ENCODE measurements around the gene TMEM218.
"Not testable (repeated sequence)": the region's sequence is repeated elsewhere in the genome, so short reads cannot be mapped to it uniquely, and the experiment has no call there.

TMEM218 gene

DNA sequence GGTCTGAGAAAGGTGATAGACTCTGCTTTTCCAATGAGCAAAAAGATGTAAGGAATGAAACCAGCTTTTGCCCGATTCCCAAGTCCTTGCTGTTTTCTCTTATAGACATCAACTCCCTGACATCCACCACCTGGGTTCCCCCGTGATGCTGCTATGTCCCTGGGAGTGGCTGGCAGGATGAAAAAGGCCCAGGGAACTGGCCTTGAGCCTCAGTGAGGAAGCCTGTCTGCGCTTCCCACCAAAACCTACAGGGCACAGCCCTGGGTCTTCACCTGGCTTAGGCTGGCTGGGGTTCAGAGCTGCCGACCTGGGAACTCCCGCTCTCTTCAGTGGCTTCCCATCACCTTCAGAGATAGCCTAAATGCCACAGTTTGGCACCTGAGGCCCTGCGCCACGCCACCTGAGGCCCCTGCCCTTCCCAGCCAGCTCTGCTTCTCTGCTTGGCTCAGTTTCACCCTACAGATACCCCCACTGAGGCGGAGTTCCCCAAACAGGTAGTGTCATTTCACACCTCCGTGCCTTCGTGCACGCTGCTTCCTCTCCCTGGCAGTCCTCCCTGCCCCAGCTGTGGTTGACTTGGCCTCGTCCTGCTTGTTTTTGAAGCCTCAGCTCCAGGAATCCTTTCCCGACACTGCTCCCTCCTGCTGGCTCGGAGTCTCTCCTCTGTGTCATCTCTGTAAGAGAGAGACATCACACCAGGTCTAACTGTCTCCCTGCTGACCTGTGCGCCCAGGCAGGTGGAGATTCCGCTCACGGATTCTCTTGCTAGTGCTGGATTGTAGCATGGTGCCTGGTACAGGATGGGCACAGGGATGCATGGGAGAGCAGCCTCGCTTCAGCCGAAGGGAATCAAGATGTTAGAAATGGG is 37.6 kb downstream of the TMEM218 start:
- DNase-seq = no peak

DNA sequence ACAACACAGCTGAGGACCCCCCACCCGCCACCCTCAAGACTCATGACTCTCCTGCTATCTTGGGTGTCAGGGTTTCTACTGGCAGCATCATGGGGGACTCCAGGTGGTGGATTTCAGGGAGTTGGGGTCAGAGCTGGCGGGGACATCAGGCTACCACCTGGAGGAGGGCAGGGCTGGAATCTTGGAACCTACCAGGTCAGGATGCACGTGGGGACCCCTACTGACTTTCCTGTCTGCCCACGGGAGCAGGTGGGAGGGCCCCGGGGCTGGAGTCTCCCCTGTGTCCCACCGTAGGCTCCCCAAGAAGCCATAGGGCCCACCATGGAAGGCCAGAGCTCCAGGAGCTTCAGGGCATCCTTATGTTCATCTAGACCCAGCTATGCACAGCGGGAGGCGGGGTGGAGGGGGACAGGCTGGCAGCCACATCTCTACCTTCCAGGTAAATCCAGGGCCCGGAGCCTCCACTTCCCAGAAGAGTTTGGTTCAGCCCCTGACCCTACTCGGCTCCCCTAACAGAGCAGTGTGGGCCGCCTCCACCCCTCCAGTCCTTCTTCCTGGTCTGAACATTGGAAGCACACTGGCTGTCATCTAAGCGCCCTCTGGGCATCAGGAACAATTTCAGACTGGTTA is 38.4 kb downstream of the TMEM218 start:
- no peak for DNase-seq

DNA sequence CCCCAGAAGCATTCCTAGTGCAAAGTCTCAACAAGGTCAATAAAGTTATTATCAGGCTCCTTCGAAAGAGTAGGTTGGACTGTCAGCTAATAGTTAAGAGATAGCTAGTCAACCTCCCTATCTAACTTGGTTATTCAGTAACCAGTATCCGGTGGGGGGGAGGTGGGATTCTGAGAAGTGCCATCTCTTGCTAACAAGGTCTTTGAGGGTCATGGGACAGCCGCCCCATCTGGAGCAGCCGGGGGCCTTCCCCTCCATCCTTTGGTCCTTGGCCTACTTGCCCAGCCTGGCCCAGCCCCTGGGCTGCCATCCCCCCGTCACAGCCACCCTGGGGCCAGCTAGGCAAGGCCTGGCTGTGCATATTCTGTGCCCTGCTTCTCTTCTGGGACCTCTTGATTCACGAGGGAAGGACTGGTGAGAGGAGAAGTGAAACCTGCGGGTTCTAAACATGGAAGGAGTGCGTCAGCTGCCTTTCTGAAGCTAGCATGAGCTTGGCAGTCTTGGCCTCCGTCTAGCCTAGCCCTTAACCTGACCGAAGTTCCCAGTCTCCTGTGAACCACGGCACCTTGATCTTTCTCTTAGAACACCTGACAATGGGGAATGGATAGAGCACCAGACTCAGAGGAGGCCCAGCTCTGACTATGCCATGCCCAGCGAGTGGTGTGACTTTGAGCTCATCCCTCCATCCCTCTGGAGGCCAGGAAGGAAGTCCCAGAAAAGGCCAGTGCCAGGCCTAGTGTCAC is 39.0 kb downstream of the TMEM218 start:
- DNase-seq = no peak

DNA sequence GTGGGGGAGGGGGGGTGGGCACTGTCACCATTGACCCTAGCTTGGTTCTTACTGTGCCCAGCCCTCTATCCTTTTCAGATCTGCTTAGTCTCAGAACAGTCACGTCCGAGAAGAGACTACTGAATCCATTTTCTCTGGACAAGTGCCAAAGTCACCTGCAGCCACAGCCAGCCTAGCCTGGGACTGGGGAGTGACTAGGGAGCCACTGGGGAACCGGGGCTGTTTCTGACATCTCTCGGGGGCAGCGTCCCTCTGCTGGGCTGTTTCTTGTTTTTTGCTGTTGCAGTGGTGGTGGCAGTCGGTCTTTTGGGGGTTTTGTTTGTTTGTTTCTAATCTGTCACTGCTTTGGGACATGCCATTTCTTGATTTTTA is 39.6 kb downstream of the TMEM218 start:
- DNase-seq = no peak

DNA sequence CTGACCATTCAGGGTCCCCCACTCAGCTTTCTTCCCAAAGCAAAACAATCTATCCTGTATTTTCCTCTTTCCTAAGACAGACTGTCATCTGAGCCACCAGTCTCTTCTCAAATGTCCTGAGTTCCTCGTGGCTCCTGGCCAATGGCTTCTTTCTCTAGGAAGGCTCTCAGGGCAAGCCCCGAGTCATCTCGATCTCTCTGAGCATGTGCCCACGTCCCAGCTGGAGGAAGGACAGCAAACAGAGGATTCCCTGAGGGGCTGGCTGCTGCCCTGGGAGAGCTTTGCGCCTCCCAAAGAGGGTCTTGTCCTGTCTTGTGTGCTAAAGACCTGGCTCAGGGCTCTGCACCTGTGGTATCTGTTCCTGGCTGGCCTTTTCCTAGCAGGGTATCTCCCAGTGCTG is 40.0 kb downstream of the TMEM218 start:
- no peak for DNase-seq

DNA sequence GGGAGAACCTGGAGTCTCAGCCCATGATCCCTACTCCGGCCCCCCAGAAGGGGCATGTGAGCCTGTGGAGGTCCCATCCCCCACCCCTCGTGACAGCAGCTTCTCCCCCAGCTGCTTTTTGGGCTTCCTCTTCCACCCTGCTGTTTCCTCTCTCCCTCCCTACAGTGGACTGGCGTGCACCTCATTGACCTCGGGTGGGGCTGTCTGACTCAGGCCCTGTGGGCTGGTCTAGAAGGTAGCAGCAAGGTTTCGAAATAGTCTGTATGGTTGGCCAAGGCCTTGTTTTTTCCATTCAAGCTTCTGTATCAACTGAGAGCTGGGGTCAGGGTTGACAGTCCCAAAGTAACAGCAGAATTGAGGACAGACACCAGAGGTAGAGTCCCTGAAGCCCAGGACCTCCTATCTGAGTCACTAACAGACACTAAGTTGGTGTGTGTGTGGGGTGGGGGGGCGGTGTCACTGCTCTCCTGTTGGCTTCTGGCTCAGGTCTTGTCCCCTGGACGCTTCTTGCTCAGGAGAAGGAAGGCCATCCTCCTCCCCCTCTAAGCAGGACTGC is 40.6 kb downstream of the TMEM218 start:
- no peak for DNase-seq

DNA sequence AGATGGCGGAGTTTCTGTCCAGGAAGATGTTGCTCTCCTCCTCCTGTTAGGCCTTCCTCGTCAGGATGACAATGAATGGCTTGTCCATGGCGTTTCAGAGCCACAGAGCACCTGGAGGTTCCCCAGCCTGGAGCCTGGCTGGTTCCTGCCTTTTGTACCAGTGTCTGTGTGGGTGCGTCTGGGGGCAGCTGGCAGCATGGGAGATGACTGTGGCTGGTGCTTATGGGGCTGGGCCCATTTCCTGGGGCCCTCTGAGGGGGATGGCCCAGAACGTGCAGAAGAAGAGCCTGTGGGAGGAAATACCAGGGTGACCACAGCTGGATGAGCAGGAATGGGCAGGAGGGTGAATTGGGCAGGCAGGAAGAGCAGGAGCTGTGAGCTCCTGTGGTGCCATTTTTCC is 41.6 kb downstream of the TMEM218 start:
- DNase-seq = no peak

DNA sequence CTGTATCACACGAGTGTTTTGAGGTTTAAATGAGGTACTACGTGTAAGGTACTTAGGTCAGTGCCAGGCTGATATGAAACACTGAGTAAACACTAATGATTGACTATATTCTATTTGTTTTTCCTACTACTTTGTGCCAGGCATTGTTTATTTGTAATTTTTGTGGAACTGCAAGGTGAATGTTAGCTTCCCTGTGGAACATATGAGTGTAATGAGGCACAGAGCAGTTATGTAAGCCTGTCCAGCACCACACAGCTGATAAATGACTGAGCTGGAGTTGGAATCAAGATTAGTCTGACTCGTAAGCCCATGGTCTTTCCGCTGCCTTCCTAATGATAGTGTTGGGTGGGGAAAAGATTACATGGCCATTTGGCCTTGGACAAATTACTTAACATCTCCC is 42.4 kb downstream of the TMEM218 start:
- no peak for DNase-seq

DNA sequence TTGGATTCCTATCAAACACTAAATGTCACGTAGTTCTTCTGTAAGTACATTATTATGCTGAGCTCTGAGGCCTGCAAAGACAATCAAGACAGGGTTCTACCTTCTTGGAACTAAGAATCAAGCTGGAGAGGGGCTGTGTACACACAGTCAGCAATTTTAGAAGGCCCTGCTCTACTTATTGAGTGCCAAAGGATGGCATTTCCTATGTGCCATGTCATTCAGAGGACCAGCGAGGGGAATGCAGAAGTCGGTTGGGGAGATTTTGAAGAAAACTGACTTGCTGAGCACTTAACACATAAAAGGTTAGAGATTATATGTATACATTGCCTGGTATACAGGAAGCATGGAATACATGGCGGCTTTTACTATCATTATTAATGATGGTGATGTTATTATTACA is 43.1 kb downstream of the TMEM218 start:
- no peak for DNase-seq

DNA sequence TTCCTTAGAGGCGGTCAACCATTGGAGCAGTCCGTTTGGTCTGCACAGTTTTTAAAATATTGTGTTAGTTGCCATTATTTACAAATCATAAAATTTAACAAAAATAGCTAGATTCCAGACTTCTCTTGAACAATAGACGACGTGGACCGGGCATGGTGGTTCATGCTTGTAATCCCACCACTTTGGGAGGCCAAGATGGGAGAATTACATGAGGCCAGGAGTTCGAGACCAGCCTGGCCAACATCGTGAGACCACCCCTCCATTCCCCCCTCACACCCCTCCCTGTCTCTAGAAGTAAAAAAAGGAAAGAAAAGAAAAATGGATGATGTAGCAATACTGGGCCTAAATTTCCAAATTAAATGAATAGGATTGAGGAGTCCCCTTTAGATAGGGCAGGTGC is 47.4 kb downstream of the TMEM218 start:
- DNase-seq = no peak

DNA sequence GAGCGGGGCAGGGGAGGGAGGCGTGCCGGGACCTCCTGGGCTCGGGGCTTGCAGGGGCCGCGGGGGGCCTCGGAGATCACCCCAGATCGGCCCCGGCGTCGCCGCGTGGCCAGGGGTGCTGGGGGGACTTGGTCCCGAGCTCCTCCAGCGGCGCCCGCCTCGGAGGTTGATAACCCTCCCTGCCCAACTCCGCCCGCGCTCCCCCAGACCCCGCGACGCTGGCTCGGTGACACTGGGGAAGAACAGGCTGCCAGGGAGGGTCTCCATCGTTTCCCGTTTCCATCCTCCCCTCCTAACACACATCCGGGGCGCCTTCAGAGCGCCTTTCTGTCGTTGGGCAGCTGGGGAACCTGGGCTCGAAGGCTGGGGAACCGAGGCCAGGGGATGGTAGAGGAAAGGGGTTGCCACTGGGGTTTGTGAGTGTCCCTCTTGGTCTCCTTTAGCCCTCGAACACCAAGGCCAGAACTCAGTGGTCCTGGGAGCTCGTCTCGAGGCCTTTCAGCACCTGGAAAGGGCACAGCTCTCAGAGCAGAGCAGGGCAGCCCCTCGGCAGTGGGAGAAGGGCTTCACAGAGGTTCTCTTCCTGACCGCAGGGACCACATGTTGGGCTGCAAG is 47.9 kb downstream of the TMEM218 start:
- DNase-seq = no peak

DNA sequence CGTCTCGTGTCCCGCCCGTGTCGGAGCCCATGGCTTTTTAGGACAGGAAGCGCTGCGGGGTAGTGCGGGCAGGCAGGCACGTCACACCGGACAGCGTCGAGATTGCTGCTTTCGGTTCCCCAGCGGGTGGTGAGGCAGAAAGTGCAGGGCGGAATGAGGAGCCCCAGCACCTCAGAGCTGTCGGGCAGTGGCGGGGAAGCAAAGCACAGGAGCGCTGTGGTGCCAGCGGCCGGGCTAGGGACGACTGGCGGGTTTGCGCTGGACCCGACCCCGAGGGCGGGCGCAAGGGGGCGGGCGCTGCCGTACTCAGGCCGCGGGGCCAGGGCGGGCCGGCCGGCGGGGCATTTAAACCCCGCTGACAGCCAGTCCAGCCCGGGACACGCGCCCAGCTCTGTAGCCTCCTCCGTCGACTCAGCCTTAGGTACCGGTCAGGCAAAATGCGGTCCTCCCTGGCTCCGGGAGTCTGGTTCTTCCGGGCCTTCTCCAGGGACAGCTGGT is 48.4 kb downstream of the TMEM218 start, which contains the start of gene SLC37A2:
SLC37A2 (plus strand) TSS at position 375 of the 498 bp plus-strand sequence; CDS start at position 438, 63 bp downstream.
- no peak for DNase-seq

DNA sequence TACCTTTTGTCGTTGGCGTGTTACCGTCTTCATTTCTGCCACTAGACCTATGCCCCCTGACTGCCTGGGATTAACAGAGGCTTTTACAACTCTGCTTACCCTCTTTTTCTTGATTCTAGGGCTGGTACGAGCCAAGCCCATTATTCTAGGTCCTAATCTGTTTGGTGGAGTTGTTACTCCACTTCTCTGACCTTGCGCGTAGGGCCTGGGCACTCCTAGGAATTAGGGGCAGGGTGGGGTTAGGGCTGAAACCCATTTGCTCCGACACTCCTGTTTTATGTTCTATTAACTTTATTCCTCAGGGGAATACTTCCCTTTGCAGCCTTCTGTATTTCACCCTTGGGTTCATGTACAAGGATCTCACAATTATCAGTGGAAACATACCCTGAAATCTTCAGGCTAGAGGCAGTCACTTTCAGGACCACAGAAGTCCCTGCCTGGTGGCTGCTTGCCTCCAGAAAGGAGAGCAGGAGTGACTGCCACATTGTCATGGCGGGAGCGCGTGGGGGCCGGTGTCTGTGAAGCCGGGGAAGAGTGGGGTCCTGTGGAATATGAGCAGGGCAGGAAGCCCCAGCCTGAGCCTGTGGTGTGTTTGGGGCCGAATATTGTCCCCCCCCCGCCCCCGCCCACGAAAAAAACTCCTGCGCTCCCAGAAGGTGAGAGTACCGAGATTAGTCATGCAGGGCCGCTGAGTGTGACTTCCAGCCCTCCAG is 49.1 kb downstream of the TMEM218 start:
- DNase-seq = no peak

DNA sequence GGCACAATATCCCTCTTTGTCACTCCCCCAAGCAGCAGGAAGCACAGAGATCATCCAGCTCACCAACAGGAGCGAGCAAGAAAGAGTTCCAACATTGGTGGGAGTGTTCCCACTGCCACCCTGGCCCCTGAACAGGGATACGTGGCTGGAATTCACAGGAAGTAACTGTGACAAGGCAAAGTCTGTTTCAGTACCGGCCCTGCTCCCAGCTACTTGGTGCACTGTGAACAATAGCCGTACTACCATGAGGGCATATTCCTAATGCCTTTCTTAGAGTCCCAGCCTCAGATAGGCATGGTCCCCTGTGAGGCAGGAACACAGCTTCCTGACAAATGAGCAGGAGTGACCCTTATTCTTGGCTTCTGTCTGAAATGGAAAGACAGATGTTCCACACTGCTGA is 50.1 kb downstream of the TMEM218 start:
- DNase-seq = no peak

DNA sequence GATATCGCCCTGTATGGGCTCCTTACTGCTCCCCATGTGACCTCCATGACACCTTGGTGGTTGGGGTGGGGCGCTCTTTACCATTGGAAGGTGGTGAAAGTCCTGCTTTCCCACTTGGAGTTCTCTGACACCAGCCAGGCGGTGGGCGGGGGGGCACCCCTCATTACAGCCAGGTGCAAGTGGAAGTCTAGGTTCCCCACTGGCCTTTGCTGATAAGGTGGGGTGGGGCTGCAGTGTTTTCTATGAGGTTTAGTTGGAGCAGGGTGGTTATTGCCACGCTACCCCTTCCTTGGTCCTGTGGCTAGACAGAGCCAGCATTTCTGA is 53.8 kb downstream of the TMEM218 start:
- no peak for DNase-seq

DNA sequence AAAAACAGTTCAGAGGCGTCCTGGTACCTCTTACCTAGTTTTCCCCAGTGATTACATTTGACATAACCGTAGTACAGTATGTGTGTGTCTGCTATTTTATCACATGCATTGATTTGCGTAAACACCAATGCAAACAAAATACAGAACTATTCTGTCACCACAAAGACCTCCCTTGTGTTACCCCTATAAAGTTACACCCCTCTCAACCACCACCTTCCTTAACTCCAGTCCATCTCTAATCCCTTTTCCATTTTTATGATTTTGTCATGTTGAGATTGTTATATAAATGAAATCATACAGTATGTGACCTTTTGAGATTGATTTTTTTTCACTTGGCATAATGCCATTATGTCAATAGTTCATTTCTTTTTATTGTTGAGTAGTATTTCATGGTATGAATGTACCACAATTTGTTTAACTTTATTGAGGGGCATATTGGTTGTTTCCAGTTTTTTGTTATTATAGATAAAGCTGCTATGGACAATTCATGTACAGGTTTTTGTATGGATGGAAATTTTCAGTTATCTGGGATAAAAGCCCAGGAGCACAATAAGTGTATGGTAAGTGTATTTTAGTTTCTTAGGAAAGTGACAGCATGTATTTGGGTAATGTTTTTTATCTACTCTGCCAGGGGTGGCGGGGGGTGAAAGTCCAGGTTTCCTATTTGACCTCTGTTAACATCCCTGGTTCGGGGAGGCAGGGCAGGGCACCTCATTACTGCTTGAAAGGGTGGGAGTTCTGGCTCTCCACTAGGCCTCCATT is 54.3 kb downstream of the TMEM218 start:
- no peak for DNase-seq

DNA sequence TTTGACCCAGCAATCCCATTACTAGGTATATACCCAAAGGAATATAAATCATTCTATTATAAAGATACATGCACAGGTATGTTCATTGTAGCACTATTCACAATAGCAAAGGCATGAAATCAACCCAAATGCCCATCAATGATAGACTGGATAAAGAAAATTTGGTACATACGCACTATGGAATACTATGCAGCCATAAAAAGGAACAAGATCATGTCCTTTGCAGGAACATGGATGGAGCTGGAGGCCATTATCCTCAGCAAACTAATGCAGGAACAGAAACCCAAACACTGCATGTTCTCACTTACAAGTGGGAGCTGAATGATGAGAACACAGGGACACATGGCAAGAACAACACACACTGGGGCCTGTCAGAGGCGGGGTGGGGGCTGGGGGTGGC is 55.3 kb downstream of the TMEM218 start:
- not testable (repeated sequence) for DNase-seq

DNA sequence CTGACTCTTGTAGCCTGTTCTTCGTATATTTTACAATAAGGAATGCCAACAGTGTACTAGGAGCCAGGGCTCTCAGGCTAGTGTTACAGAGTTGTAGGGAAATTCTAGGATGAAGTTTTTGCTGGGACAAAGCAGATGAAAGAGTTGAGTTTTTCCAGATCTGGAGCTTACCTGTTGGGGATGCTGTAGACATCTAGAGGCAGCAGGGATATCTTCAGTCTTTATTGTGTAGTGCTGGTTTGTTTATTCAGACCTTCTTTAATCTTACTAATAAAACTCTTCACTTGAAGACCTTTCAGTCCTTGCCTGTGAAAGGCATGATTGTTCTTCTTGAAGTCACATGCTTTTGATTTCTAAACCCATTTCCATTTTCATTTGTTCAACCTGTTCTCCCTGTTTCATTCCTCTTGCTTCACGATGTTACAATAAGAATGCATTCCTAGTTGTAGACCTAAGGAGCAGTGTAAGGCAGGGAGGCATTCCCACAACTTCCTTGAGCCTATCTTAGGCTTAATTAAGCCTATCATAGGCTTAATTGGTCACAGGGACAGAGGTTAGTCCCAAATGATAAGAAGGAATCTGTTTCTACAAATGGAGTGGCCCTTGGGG is 56.2 kb downstream of the TMEM218 start:
- no peak for DNase-seq

DNA sequence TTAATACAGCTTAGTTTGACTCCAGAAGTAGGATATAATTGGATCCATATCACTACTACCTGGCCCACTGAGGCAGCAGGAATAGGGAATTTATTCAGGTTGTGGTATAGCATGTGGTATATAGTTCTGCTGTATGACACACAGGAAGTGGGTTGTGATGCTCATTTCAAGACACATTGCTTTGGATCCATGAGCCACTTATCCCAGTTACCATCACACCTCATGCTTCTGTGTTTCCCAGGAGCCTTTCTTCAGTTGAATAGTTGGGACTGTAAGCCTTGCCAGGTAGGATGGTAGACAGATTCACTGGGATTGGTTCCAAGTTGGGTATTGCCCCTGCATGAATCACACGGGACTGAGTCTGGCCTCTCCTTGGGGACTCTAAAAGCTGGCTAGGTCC is 58.3 kb downstream of the TMEM218 start:
- DNase-seq = no peak

DNA sequence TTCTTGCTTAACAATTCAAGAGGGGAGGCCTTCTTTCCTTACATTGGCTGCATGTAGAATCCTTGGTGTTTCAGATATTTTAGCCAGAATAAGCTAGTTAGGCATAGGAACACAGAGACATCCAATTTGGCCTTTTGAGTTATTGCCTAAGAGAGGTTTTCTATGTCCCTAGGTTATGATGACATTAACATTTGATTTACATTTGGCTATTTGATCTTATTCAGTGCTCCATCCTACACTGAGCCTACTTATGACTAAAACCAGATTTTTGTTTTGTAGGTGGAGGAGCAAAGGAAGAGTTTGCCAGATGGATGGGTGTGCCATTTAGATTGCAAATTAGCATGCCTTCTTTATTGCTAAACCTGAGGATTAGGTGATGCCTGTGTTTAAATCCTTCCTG is 59.4 kb downstream of the TMEM218 start:
- no peak for DNase-seq

DNA sequence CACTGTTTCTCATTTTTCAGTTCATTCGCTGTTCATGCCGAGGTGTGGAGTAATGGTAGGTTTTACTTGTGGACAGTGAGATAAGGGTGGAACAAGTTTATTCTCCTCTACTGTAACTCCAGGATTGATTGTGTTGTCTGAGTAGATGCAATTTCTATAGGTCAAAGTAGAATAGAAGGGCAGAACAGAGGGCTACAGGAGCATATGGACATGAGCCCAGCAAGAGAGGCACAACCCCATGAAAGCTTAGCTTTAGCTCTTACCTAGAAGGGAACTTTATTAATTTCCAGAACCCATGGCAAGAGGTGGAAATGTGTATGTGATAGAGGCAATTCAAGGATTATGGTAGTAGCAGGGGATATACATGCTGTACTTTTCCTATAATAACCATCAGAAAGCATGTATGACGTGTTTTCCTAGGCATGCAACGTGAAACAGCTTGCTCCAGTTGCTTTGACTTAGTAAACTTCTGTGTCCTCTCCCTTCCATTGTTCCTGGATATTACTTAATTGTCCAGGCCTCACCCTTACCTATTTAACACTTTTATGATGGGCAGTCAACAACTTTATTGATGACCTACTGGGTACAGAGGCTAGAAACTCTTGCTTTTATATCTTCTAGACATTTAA is 62.1 kb downstream of the TMEM218 start:
- DNase-seq = no peak

Measured in SHP77 treated with DMSO at 0.1 percent for 48 hours (cell line).